Liver (tissue), 9 donors: Measurements from ENCODE around the gene GALNT4. TPM values are rescaled to one million over a fixed set of nuclear protein-coding genes. Genes with fewer than 3 reads are reported as not detected.

Source experiments
- DNase-seq: peaks from one replicate; pipeline ENCODE4 v3.0.0-alpha.2; 2017; ENCODE audit warnings: low spot score
- H3K27ac ChIP-seq, 2 donors: one replicate each; pipeline ENCODE4 v1.7.0; 2013; ENCODE audit warnings: inconsistent platforms in 2 of 2, low read length in 2 of 2, control low read depth in 1 of 2, low read depth in 1 of 2, mild to moderate bottlenecking in 1 of 2
- H3K27me3 ChIP-seq, 4 donors: one replicate each; pipeline versions ENCODE4 v1.6.1 to v1.7.0; 2013; ENCODE audit warnings: low read length in 3 of 4, inconsistent platforms in 1 of 4, mild to moderate bottlenecking in 1 of 4, moderate library complexity in 1 of 4; ENCODE audit not compliant: control insufficient read depth in 4 of 4, insufficient read depth in 4 of 4
- H3K36me3 ChIP-seq, 4 donors: one replicate each; pipeline versions ENCODE4 v1.6.1 to v1.7.0; 2013; ENCODE audit warnings: low read length in 3 of 4, mild to moderate bottlenecking in 3 of 4, low read depth in 1 of 4, moderate library complexity in 1 of 4; ENCODE audit not compliant: control insufficient read depth in 4 of 4, insufficient read depth in 3 of 4
- H3K4me1 ChIP-seq, 4 donors: one replicate each; pipeline versions ENCODE4 v1.6.1 to v1.7.0; 2013; ENCODE audit warnings: low read length in 3 of 4, mild to moderate bottlenecking in 3 of 4, moderate library complexity in 1 of 4; ENCODE audit not compliant: control insufficient read depth in 4 of 4, insufficient read depth in 4 of 4
- H3K4me3 ChIP-seq, 3 donors: one replicate each; pipeline versions ENCODE4 v1.6.1 to v1.7.0; 2013; ENCODE audit warnings: low read length in 3 of 3, control low read depth in 1 of 3, low read depth in 1 of 3, mild to moderate bottlenecking in 1 of 3
- H3K9ac ChIP-seq, 2 donors: one replicate each; pipeline ENCODE4 v1.7.0; 2013; ENCODE audit warnings: low read length in 2 of 2, mild to moderate bottlenecking in 2 of 2, moderate library complexity in 2 of 2, control low read depth in 1 of 2, low read depth in 1 of 2
- H3K9me3 ChIP-seq, 4 donors: one replicate each; pipeline versions ENCODE4 v1.6.1 to v1.7.0; 2013; ENCODE audit warnings: low read length in 3 of 4; ENCODE audit not compliant: control insufficient read depth in 4 of 4
- ATF3 ChIP-seq: IDR thresholded peaks from 2 replicates; pipeline ENCODE4 v1.6.1; 2016; ENCODE audit warnings: antibody characterized with exemption
- CTCF ChIP-seq: fragments of 150-350 bp; IDR thresholded peaks from 2 replicates; pipeline ENCODE4 v1.5.1; 2017; ENCODE audit warnings: improper control_type of control experiment, low read depth, low read length; ENCODE audit not compliant: missing input control
- EGR1 ChIP-seq, 2 donors: IDR thresholded peaks; 2 replicates each; pipeline ENCODE4 v1.6.1; 2016 to 2018; ENCODE audit warnings: antibody characterized with exemption in 2 of 2, low read depth in 2 of 2
- FOXA2 ChIP-seq: IDR thresholded peaks from 2 replicates; pipeline ENCODE4 v1.6.1; 2016; ENCODE audit warnings: antibody characterized with exemption
- GABPA ChIP-seq, 2 donors: IDR thresholded peaks in 1 of 2; conservative IDR thresholded peaks in 1 of 2; 2 replicates each; pipeline ENCODE4 v1.6.1; 2016; ENCODE audit warnings: antibody characterized with exemption in 2 of 2, mild to moderate bottlenecking in 1 of 2, moderate library complexity in 1 of 2
- HNF4A ChIP-seq, 2 donors: conservative IDR thresholded peaks; 2 replicates each; pipeline ENCODE4 v1.6.1; 2016; ENCODE audit warnings: antibody characterized with exemption in 2 of 2, mild to moderate bottlenecking in 2 of 2
- HNF4G ChIP-seq: IDR thresholded peaks from 2 replicates; pipeline ENCODE4 v1.6.1; 2016; ENCODE audit warnings: antibody characterized with exemption
- JUND ChIP-seq, 2 donors: IDR thresholded peaks; 2 replicates each; pipeline ENCODE4 v1.6.1; 2016; ENCODE audit warnings: antibody characterized with exemption in 2 of 2
- RAD21 ChIP-seq, 2 donors: IDR thresholded peaks; 2 replicates each; pipeline ENCODE4 v1.6.1; 2016; ENCODE audit warnings: antibody characterized with exemption in 2 of 2, mild to moderate bottlenecking in 2 of 2
- REST ChIP-seq: IDR thresholded peaks from 2 replicates; pipeline ENCODE4 v1.6.1; 2016; ENCODE audit warnings: antibody characterized with exemption, mild to moderate bottlenecking
- RXRA ChIP-seq, 2 donors: IDR thresholded peaks; 2 replicates each; pipeline ENCODE4 v1.6.1; 2017 to 2018; ENCODE audit warnings: antibody characterized with exemption in 2 of 2, mild to moderate bottlenecking in 1 of 2
- SP1 ChIP-seq: IDR thresholded peaks from 2 replicates; pipeline ENCODE4 v1.6.1; 2018; ENCODE audit warnings: antibody characterized with exemption, mild to moderate bottlenecking
- TAF1 ChIP-seq: conservative IDR thresholded peaks from 2 replicates; pipeline ENCODE4 v1.6.1; 2016; ENCODE audit warnings: antibody characterized with exemption, mild to moderate bottlenecking
- YY1 ChIP-seq: IDR thresholded peaks from 2 replicates; pipeline ENCODE4 v1.6.1; 2016; ENCODE audit warnings: antibody characterized with exemption, mild to moderate bottlenecking
- WGBS: extraction: QIAGEN DNeasy Blood & Tissue Kit; methylation state at CpG from one replicate; pipeline ENCODE4 v1.1.7; 2013; 5-methylcytosine and 5-hydroxymethylcytosine counted together
- polyA plus RNA-seq, 2 donors: library from polyadenylated mRNA; stranded (reverse) in 1 of 2; unstranded in 1 of 2; fragments of 200-250 nt in 1 of 2; fragments of >200 nt in 1 of 2; fragmentation: Nextera tagmentation in 1 of 2; extraction: Ambion mirVana in 1 of 2; gene quantifications; one replicate each; pipeline versions ENCODE4 v1.2.1 to v1.2.3, GENCODE V29; 2013 to 2015
- total RNA-seq, 2 donors: library from RNA; depleted of rRNA; stranded (reverse); fragments of >200 nt; gene quantifications; one replicate each; pipeline ENCODE4 v1.2.3, GENCODE V29; 2014
- TF ChIP-seq, protein P1 (sequence below): IDR thresholded peaks from 2 replicates; pipeline ENCODE4 v1.6.1; 2016; ENCODE audit warnings: antibody characterized with exemption
- donor health status: healthy.
- donor health status: healthy.
- donor health status: healthy.
- donor health status: healthy.
- donor health status: healthy.

The GALNT4 gene
- total and polyA plus RNA-seq, 4 donors = 1.7 to 17.1 (median 5.7) TPM

DNA sequence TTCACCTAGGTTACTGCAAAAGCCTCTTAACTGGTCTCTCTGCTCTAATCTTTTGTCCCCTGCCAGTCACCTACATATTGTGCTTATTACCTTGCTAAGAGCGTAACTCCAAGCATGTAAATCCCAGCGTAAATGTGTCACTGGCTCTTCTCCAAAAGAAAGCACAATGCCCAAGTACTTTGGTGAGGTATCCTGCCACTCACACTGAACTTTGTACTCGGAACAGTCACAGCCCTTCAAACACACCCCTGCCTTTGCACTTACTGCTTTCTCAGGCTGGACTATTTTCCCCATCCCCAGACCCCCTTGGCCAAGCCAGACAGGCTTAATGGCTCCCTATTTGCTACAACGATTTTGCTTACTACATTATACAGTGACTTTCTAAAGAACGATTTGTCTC lies 31.7 kb downstream of the GALNT4 start:
- H3K27ac ChIP-seq = no peak overlapping the region
- no peak overlapping the region for H3K4me3 ChIP-seq
- no peak overlapping the region for H3K9ac ChIP-seq
- no peaks in the 10 kb centered on the region for H3K9me3 ChIP-seq
- no peak for DNase-seq
- peaks cover 0 to 12% (median 2%) of the 10 kb centered on the region in 4 donors for H3K4me1 ChIP-seq
- H3K36me3 ChIP-seq = peaks cover 0 to 3% (median 0%) of the 10 kb centered on the region in 4 donors
- TF ChIP-seq RXRA (IDR thresholded peaks at IDR 0.05) (peak in 1 of 2 donors; percentile 8), HNF4G (peak; percentile 57), TAF1 (no peak), SP1 (peak; percentile 36), ATF3 (no peak), YY1 (no peak), CTCF (no peak), JUND (IDR thresholded peaks at IDR 0.05) (no peak), RAD21 (IDR thresholded peaks at IDR 0.05) (peak in 1 of 2 donors; percentile 11), HNF4A (conservative IDR thresholded peaks at IDR 0.05) (peak; percentile 82 to 85), FOXA2 (no peak)
- no peaks in the 10 kb centered on the region for H3K27me3 ChIP-seq
- 56% methylated on average over 5 of the region's 5 CpGs for WGBS

GRCh38 chr12:89490922-89491321 lies 33.7 kb downstream of the GALNT4 start:
- Histone ChIP-seq H3K4me3 (no peak overlapping the region), H3K9ac (no peak overlapping the region), H3K9me3 (no peaks in the 10 kb centered on the region), H3K36me3 (peaks cover 0 to 9% (median 1%) of the 10 kb centered on the region in 4 donors), H3K27me3 (no peaks in the 10 kb centered on the region), H3K4me1 (peaks cover 0 to 12% (median 2%) of the 10 kb centered on the region in 4 donors), H3K27ac (no peak overlapping the region)
- WGBS = 84% methylated on average over 1 of the region's 1 CpG
- DNase-seq = no peak
- no peak for TF ChIP-seq FOXA2
- TF ChIP-seq HNF4G = no peak
- no peak for TF ChIP-seq EGR1 (IDR thresholded peaks at IDR 0.05; ENCODE audit: low read depth in 2 of 2)
- no peak for TF ChIP-seq GABPA (IDR thresholded peaks at IDR 0.05 in 1 of 2, conservative IDR thresholded peaks at IDR 0.05 in 1 of 2)
- no peak for TF ChIP-seq TAF1
- TF ChIP-seq HNF4A (conservative IDR thresholded peaks at IDR 0.05) = no peak
- TF ChIP-seq CTCF = no peak
- no peak for TF ChIP-seq JUND (IDR thresholded peaks at IDR 0.05)
- TF ChIP-seq ATF3 = no peak
- no peak for TF ChIP-seq RXRA (IDR thresholded peaks at IDR 0.05)
- TF ChIP-seq REST = no peak
- TF ChIP-seq, protein P1, sequence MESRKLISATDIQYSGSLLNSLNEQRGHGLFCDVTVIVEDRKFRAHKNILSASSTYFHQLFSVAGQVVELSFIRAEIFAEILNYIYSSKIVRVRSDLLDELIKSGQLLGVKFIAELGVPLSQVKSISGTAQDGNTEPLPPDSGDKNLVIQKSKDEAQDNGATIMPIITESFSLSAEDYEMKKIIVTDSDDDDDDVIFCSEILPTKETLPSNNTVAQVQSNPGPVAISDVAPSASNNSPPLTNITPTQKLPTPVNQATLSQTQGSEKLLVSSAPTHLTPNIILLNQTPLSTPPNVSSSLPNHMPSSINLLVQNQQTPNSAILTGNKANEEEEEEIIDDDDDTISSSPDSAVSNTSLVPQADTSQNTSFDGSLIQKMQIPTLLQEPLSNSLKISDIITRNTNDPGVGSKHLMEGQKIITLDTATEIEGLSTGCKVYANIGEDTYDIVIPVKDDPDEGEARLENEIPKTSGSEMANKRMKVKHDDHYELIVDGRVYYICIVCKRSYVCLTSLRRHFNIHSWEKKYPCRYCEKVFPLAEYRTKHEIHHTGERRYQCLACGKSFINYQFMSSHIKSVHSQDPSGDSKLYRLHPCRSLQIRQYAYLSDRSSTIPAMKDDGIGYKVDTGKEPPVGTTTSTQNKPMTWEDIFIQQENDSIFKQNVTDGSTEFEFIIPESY = no peak
